Epidermal melanocyte (primary cell): Measurements from ENCODE around the gene GBE1.

Experiments used
- DNase-seq: peaks from one replicate; pipeline ENCODE4 v3.0.0; 2011; ENCODE audit warnings: low spot score; ENCODE audit not compliant: insufficient read length

Gene GBE1

DNA sequence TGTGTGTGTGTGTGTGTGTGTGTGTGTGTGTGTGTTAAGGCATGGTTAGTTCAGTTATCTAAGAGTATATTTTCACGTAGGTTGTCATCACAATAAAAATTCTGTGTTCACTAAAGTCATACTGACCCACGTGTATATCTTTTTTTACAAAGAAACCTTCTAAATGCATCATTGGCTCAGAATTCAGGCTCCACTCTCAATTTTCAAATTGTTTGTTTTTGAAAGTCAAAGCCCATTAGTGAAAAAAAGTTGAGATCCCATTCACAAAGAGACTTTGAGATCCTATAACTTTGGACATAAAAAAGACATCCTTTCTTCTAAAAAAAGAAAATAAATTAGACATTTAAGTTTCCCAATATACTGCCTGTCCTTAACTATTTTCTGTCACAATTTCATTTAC lies 59.3 kb downstream of the GBE1 start:
- no peak for DNase-seq

DNA sequence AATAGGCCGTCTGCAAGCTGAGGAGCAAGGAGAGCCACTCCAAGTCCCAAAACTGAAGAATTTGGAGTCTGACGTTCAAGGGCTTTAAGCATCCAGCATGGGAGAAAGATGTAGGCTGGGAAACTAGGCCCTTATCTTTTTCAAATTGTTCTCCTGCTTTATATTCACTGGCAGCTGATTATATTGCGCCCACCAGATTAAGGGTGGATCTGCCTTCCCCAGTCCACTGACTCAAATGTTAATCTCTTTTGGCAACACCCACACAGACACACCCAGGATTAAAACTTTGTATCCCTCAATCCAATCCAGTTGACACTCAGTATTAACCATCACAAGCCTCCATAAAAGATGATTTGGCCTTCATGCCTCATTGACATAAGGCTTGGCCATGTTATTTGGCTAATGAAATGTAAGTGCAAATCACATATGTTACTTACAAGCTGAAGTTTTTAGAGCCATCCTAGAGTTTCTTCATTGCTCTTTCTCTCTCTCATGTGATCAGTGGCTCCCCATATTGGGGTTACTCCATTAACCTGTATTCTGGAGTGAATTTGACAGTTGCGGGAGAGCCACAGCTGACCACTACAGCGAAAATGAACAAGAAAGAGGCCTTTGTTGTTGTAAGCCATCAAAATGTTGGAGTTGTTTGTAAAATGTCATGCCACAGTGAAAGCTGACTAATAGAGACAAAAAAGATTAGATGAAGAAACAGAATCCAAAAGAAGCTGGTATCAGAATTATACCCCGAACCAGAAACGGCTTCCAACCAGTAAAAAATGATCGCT lies 61.7 kb downstream of the GBE1 start:
- no peak for DNase-seq

DNA sequence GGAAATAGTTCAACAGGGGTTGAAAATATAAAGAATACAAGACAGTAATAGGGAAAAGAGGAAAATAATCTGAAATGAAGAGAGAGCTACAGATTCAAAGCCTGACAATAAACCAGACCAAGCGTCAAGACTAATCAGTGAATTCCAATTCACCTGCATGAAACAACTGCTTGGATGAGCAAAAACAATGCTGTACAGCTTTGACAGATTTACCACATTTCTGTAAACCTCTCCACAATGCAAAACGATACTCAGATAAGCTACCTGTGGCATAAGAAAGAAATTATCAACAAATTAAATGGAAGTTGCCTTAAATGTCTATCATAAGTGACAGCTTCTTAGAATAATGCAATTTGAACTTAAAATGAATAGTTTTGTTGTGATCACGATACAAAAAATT lies 65.4 kb downstream of the GBE1 start:
- DNase-seq, result no peak

DNA sequence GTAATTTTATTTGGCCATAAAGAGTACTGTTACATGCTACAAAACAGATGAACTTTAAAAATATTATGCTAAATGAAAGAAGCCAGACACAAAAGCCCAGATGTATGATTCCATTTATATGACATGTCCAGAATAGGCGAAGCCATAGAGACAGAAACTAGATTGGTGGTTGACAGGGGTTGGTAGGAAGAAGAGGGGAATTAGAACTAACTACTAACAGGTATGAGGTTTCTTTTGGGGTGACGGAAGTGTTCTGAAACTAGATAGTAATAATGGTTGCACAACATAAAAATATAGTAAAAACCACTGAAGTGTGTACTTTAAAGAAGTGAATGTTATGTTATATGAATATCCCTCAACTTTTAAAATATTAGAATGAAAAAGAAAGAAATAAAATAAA lies 66.1 kb downstream of the GBE1 start:
- DNase-seq, result no peak

DNA sequence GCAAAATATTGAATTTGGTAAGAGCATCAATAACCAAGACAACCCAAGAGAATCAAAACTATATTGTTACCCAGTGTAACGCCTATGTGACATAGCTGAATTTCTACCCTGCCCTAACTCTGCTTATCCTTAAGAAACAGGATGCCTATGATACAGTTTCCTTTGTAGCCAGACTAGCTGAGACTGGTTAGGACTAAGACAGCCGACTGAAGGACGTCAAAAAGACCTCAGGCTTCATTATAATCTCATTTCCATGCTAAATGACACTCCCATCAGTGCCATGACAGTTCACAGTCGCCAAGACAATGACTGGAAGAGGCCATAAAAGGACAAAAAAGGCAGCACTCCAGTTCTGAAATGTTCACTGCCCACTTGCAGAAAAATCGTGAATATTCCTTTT lies 66.8 kb downstream of the GBE1 start:
- no peak for DNase-seq

DNA sequence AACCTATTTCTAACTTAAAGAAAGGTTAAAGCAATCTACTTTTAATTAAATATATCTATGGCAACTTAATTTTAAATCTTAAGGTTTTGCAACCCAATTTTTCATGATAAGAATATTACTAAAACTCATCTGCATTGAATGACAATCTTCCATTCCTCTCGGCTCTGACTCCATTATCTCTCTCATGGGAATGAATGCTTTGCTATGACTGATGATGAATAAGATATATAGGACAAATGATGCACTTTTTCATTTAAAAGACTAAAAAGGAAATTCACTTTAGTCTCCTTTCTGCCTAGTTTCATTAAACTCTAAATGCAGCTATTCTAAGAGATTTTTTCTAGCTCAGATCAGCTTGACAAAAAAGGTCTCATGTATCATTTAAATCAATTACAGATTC lies 68.7 kb downstream of the GBE1 start:
- no peak for DNase-seq

DNA sequence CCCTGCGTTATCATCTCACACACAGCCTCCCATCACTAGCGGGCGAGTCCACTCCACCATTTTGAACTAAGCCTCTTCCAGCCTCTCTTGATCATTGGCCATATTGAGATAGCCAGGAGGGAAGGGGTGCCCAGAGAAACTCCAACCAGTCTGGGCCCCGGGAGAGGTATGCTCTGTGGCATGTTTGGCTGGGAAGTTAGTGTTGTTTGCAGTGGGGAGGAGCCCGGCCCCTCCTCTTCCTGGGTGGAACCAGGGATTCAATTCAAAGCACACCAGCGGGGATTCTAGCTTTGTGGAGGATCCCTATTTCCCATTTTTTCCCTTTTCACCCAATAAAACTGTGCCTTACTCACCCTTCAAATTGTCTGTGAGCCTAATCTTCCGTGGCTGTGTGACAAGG lies 71.8 kb downstream of the GBE1 start:
- DNase-seq, result no peak

DNA sequence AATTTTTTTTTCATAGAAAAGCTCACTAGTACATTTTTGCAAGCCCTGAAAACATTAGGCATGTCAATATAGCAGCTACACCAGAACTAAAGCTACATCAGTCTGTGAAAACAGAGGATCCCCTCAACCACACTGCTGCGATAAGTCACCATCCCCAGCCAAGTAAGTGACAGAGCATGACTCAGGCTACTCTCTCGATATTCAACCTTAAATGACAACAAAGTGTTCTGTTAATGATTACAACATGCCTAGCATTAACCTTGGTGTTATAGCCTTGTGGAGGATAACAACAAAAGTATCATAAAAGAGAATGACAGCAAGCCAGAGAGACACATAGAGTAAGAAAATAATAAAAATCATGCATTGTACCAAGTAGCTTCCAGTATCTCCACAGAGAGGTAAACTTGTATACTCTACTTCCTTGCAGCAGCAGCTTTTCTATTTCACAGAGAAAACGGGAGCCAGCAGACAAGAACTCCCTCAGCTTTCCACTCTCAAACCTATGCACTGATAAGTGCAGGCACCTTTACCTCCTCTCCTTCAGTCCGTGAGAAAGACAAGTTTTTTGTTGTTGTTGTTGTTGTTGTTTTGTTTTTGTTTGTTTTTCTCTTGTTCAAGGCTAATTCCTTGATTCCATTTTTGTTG lies 76.6 kb downstream of the GBE1 start:
- no peak for DNase-seq

DNA sequence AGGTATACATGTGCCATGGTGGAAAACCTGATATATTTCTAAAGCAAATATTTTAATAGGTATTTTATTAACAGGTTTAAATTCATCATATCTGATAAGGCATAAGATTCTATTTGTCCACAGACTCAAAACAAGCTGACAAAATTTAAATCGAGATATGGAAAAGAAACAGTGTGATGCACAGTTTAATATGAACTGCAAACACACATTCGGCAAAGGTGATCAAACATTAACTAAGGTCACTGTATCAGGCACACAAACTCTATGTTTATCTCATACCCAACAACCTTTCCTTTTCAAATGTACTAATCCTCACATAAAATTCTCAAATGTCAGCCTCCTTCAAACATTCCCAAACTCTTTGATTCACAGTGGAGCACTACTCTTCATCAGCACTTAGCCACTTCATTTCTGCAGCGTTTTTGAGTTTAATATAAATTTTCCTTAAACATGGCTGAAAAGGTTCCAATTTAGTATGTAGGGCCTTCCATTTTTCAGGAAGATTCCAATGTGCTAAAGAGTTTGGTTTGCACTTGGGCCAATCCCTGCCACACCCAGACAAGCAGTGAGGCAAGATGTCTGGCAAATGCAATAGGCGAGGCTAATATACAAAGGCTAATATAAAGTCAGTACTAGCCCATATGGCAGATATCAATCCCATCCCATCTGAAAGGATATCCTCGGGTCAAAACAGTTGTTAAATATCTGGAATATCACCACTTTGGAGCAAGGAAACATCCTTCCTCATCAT lies 84.6 kb downstream of the GBE1 start:
- DNase-seq, result no peak

DNA sequence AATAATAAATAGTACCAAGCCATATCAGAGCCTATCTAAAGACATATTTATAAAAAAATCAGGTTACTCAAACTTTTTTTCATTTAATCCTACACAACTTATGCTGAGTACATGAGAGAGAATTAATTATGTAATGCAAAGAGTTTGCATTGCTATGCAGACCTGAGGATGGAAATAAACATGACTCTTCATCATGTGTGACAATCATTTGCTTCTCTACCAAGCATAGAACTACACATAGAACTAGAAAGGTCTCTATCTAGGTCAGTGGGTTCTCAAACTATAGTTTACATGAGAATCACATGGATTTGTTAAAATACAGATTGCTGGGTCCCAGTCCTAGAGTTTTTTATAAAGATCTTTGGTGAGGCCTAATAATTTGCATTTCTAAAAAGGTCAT lies 86.8 kb downstream of the GBE1 start:
- DNase-seq, result no peak

DNA sequence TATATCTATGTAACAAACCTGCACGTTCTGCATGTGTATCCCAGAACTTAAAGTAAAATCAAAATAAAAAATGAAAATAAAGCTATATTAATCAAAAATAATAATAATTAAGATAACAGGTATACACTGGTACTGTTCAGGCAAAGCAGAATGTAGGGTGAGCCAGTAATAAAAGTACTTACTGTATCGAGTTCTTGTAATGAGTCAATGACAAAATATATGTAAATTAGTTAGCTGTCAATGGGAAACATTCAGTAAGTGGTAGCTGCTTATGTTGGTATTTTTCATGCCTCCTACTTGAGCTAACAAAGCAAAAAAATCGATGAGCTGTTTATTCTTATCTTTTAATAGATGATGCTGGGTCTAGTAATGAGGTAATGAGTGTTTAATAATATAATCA lies 93.2 kb downstream of the GBE1 start:
- no peak for DNase-seq

DNA sequence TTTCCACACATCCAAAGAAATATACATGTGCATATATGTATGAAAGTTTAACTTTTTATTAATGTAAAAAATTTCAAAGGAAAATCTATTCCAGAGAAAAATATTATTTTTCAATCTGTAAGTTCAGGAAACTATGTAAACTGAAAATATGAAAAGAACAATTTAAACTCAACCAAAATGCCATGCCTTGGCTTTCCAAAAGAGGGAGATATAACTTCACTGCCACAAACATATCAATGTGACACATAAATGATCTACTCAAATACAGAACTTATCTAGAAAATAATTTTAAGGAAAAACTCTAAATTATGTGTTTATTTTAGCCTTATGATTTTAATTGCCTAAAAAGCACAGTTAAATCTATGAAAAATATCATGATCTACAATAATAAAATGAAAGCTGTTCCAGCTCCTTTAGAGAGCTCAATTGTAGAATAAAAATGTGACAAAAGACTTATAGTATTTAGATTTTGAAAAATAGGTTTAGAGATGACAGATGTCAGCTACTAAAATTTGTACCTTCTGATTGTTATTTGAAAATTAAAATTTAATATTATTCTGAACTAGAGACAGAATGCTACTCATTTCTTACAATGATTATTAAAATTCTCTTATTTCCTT lies 94.8 kb downstream of the GBE1 start:
- no peak for DNase-seq

DNA sequence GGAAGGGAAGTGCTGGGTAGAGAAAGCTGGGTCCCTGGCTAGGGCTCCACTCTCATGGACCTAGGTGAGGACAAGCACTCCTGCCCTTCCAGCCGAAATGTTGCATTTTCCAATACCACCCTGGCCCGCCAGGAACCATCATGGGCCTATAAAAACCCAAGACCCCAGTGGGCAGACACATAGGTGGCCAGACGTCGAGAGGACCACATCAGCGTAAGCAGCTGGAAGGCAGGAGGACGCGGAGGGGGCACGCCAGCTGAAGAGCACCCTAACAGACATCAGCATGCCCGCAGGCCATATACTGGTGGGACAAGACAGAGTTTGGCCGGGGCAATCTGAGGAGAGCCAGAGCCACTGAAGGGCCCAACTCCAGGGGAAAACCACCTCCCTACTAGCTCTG lies 98.3 kb downstream of the GBE1 start:
- DNase-seq, result no peak

DNA sequence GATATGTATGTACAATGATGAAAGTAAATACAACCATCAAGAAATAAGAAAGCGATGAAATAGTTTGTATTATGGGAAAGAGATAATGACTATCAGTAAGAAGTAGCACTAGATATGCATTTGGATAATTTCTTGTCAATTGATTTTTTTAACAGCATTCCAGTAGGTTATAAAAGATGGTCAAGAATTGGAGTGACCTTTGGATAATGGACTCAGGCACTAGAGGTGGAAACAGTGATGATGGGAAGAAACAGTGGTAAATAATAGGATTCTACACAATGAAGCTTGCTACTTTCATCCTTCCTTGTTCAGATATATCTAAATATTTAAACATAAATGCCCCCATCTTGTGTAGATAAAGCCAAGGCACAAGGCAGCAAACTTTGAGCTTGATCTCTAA lies 101.4 kb downstream of the GBE1 start:
- DNase-seq, result no peak

DNA sequence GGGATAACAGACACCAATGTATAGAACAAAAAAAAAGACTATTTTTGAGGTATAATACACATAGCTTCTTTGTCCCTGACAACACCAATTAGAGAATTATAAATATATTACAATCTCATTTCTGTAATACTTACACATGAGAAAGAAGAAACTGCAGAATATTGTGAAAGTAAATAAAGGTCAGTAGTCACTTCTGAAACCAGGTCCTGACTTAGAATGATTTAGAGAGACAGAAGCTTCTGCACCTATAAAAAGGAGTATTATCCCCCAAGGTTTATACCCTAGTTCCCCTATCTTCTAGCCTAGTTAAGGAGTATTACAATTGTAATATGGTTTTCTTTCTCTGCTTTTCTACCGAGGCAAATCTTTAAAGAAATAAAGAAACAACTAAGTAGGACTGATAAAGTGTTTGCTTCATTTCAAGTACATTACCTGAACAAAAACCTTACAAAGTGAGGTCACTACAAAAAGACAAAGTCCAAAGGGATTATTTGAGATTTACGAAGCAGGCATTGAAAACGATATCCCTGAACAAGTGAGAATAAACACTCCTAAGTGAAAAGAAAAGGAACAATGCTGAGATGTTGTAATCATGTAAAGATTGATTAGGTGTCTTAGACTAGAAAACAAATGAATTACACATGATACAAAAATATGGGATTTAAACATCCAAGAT lies 103.0 kb downstream of the GBE1 start:
- no peak for DNase-seq

DNA sequence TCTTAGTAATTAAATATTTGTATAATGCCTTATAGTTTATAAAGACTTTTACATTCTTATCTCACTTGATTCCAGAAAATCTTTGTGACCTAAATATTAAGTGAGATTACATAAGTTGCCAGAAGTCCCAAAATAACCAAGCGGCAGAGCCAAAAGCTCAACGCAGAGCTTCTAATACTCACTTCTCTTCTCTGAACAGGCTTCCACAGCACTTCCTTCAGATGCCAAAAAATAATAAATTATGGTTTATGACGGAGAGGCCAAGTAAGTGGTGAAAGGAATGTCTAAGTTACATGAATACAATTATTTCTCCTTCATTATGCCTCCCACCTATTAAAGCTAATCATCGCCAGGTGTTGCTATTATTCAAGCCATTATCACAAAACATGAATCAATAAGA lies 110.3 kb downstream of the GBE1 start:
- DNase-seq, result no peak

DNA sequence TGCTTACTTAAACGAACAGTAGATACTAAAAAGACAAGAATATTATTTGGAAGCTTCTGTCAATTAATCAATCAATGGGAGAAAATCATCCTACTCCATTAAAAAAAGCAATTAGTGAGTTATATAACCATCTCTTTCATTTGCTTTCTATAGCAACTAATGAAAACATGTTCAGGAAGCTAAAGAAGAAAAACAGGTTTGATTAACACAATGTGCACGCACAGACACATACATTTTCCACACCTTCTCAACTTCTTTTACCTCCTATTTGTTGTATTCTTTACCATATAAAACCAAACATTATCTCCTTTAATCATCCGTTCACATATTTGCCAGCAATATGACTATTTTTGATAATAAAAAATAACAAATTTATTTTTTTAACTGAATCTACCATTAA lies 111.3 kb downstream of the GBE1 start:
- no peak for DNase-seq

DNA sequence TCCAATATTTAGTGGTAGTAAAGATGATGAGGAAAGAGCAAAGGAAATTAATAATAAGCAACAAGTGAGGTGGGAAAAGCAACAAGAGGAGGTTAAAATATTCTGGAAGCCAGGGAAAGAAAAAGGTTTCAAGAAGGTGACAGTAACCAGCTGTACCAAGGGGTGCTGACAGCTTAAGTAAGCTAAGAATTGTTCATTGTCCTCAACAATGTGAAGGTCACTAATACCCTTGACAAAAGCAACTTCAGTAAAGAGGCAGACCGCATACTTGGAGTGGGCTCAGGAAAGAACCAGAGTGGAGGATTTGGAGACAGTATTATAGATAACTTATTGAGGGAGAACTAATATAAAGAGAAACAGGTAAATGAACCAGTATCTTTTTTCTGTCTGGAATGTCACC lies 116.2 kb downstream of the GBE1 start:
- no peak for DNase-seq

DNA sequence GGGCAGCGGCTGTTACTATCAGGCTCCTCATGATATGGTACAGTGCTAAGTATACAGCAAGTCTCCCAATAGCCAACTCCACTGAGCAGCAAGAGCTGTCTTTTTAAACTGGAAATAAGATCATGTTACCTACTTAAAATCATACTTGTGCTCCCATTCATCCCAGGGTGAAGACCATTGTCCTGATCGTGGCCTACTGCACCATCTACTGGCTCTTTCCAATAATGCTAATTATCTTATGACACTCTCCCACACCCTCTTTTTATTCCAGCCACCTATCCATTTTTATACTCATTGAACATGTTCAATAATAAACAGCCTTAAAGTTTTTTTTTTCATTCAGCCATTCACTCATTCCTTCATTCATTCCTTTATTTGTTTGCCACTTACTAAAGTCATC lies 117.7 kb downstream of the GBE1 start:
- DNase-seq, result no peak

DNA sequence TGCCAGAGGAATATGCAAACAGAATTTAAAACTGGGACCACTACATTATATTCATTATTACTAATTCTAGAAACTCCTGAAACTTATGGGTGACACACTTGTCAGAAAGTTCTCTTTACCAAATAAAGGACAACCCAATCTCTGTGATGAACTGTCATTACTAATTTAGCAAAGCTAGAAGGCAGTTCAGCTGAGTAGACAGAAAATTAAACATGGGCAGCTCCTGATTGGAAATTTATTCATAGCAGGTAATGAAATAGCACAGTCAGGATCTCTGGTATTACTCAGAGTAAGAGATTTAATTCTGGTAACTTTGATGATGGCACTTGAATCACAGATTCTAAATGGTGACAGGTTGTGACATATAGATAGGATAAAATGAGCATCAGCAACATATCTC lies 123.0 kb downstream of the GBE1 start:
- no peak for DNase-seq

DNA sequence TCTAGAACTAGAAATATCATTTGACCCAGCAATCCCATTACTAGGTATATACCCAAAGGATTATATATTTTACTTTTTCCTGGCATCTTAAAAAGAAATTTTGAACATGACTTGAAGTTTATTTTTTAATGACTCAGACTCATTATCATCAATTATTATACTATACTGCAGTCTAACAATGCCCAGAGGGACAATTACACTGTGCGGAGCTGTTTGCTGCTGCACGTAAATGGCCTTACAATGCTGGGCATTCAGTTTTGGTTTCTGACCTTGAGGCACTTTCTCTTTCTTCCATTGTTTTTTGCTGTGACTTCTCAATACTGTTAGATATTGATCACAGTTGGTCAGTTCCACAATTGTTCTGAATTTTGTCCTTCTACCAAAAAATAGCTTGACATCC lies 128.8 kb downstream of the GBE1 start:
- no peak for DNase-seq

DNA sequence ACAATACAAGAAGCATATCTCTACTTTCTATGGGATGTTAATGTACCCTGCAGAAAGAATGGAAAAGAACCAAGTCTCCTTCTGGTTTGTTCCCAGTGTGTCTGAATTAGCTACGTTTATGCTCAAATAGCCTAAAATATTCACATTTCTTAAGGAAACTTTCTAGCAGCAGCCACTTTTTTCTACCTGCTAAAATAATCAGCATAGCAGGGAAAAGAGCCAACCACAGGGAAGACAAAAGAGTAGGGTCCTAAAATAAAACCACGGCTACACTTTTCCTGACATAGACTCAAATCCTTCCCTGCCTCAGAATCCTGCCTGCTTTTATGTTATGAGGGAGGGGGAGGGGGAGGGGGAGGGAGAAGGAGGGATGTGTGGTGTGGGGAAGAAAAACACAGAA lies 136.7 kb downstream of the GBE1 start:
- no peak for DNase-seq
